Panc1 (cell line): ENCODE data around the gene TMEM50B.
"Not testable (repeated sequence)": the region's sequence is repeated elsewhere in the genome, so short reads cannot be mapped to it uniquely, and the experiment has no call there.

ENCODE experiments used
- POLR2AphosphoS5 ChIP-seq: IDR thresholded peaks from 2 replicates; pipeline ENCODE4 v1.6.1; 2012; ENCODE audit warnings: mild to moderate bottlenecking, low read depth, low read length, moderate library complexity
- TCF7L2 ChIP-seq: IDR thresholded peaks from 2 replicates; pipeline ENCODE4 v1.6.1; 2011; ENCODE audit warnings: mild to moderate bottlenecking, low read depth, low read length, inconsistent platforms
- TF ChIP-seq, protein P1 (sequence below): fragments of 450-650 bp; IDR thresholded peaks from 2 replicates; pipeline ENCODE4 v1.5.1; 2017; ENCODE audit warnings: mild to moderate bottlenecking
- TF ChIP-seq, protein P2 (sequence below), 2 experiments: IDR thresholded peaks; 2 replicates each; pipeline ENCODE4 v1.6.1; 2011 to 2012; ENCODE audit warnings: low read depth in 2 of 2, control low read depth in 1 of 2, low read length in 1 of 2, mild to moderate bottlenecking in 1 of 2, moderate library complexity in 1 of 2; ENCODE audit not compliant: insufficient read depth in 1 of 2

DNA sequence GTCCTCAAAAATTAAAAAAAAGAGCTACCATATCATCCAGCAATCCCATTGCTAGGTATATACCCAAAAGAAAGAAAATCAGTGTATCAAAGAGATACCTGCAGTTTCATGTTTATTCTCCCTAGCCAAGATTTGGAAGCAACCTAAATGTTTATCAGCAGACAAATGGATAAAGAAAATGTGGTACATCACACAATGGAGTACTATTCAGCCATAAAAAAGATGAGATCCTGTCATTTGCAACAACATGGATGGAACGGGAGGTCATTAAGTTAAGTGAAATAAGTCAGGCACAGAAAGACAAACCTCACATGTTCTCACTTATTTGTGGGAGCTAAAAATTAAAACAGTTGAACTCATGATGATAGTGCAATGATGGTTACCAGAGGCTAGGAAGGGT lies 27.2 kb upstream of the TMEM50B start:
- TF ChIP-seq, protein P1, sequence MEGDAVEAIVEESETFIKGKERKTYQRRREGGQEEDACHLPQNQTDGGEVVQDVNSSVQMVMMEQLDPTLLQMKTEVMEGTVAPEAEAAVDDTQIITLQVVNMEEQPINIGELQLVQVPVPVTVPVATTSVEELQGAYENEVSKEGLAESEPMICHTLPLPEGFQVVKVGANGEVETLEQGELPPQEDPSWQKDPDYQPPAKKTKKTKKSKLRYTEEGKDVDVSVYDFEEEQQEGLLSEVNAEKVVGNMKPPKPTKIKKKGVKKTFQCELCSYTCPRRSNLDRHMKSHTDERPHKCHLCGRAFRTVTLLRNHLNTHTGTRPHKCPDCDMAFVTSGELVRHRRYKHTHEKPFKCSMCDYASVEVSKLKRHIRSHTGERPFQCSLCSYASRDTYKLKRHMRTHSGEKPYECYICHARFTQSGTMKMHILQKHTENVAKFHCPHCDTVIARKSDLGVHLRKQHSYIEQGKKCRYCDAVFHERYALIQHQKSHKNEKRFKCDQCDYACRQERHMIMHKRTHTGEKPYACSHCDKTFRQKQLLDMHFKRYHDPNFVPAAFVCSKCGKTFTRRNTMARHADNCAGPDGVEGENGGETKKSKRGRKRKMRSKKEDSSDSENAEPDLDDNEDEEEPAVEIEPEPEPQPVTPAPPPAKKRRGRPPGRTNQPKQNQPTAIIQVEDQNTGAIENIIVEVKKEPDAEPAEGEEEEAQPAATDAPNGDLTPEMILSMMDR: not testable (repeated sequence)
- not testable (repeated sequence) for TF ChIP-seq POLR2AphosphoS5, TCF7L2
- TF ChIP-seq, protein P2, sequence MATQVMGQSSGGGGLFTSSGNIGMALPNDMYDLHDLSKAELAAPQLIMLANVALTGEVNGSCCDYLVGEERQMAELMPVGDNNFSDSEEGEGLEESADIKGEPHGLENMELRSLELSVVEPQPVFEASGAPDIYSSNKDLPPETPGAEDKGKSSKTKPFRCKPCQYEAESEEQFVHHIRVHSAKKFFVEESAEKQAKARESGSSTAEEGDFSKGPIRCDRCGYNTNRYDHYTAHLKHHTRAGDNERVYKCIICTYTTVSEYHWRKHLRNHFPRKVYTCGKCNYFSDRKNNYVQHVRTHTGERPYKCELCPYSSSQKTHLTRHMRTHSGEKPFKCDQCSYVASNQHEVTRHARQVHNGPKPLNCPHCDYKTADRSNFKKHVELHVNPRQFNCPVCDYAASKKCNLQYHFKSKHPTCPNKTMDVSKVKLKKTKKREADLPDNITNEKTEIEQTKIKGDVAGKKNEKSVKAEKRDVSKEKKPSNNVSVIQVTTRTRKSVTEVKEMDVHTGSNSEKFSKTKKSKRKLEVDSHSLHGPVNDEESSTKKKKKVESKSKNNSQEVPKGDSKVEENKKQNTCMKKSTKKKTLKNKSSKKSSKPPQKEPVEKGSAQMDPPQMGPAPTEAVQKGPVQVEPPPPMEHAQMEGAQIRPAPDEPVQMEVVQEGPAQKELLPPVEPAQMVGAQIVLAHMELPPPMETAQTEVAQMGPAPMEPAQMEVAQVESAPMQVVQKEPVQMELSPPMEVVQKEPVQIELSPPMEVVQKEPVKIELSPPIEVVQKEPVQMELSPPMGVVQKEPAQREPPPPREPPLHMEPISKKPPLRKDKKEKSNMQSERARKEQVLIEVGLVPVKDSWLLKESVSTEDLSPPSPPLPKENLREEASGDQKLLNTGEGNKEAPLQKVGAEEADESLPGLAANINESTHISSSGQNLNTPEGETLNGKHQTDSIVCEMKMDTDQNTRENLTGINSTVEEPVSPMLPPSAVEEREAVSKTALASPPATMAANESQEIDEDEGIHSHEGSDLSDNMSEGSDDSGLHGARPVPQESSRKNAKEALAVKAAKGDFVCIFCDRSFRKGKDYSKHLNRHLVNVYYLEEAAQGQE (IDR thresholded peaks at IDR 0.05; ENCODE audit: insufficient read depth in 1 of 2, low read depth in 2 of 2, low read length in 1 of 2): not testable (repeated sequence)
